ENCODE measurements around the gene ABHD14A. TPM values are rescaled to one million over a fixed set of nuclear protein-coding genes. Genes with fewer than 3 reads are reported as not detected.

ABHD14A gene
- total and polyA plus RNA-seq, 2 of the 4 experiments (the other 2 are of a cell fraction) = 3.4 to 10.0 TPM

DNA sequence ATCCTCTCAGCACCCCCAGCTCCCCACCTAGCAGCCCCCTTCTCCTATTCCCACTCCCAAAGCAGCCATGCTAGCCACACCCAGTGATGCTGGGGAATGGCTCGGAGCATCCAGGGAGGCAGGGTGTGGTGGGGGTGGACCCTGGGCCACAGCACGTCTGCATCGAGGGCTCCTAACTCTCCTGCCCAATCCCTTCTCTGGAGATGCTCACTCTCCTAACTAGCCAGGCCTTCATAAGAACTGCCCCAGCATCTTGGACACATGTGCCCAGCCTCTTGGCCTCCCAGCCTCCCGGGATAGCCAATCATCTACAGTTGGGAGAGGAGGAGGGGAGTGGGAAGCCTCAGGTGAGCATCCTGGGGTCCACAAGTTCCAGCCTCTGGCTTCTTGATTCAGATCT lies 10.3 kb upstream of the ABHD14A start:
- TF ChIP-seq FOS (IDR thresholded peaks at IDR 0.05; ENCODE audit: low read depth, low read length) (no peak), MXI1 (IDR thresholded peaks at IDR 0.05; ENCODE audit: borderline replicate concordance, low read depth, low read length) (no peak), NFE2L2 (IDR thresholded peaks at IDR 0.05; ENCODE audit: low read depth, low read length) (no peak), MAZ (IDR thresholded peaks at IDR 0.05; ENCODE audit: borderline replicate concordance, low read depth, low read length) (no peak), POLR2A (IDR thresholded peaks at IDR 0.05; ENCODE audit: low read depth, low read length) (no peak)
- peaks cover 19% of the 10 kb centered on the region for H3K9me1 ChIP-seq (ENCODE audit: insufficient read depth, low read length)
- no peak overlapping the region for H3K4ac ChIP-seq (ENCODE audit: low read depth, low read length)
- no peak overlapping the region for H4K5ac ChIP-seq (ENCODE audit: low read depth, low read length)
- DNase-seq = no peak
- H3K14ac ChIP-seq (replicated peaks; ENCODE audit: low read depth, low read length) = no peak overlapping the region; the same call in 1 of the 2 replicates
- H3K9me3 ChIP-seq (ENCODE audit: control insufficient read depth, insufficient read depth, low read length) = no peaks in the 10 kb centered on the region
- H2BK20ac ChIP-seq (ENCODE audit: low read depth, low read length) = no peak overlapping the region
- dilution Hi-C loops (cut with HindIII; ENCODE audit: low sequenced_read_pairs, unreplicated experiment) = no loop called here
- POLR2A ChIA-PET (ENCODE audit: unreplicated experiment) = no interaction called here
- peaks cover 28% of the 10 kb centered on the region for H3K4me1 ChIP-seq (ENCODE audit: control insufficient read depth, insufficient read depth, low read length)
- no peak overlapping the region for H3K23ac ChIP-seq (ENCODE audit: low read depth, low read length)
- H3K27ac ChIP-seq (ENCODE audit: insufficient read depth, low read length) = no peak overlapping the region
- no peak overlapping the region for H2BK120ac ChIP-seq (ENCODE audit: low read depth, low read length)
- H3K56ac ChIP-seq (ENCODE audit: extremely low read depth, insufficient read depth, low read length) = no peak overlapping the region
- WGBS, 2 experiments (ENCODE audit: extremely low coverage in 2 of 2, insufficient read length in 1 of 2) = no CpG with 5 or more reads among the region's 4 CpGs
- H2AFZ ChIP-seq (replicated peaks; ENCODE audit: low read length, poor library complexity) = no peak overlapping the region
- H2BK5ac ChIP-seq (ENCODE audit: low read depth, low read length, poor library complexity, severe bottlenecking) = no peak overlapping the region
- H3K9ac ChIP-seq (ENCODE audit: low read depth, low read length) = no peak overlapping the region
- no peaks in the 10 kb centered on the region for H3K27me3 ChIP-seq (ENCODE audit: control insufficient read depth, insufficient read depth, low read length)
- no peak overlapping the region for H3K4me2 ChIP-seq (ENCODE audit: low read depth, low read length)
- intact Hi-C loops (cut with micrococcal nuclease) = no loop called here
- H4K20me1 ChIP-seq (ENCODE audit: insufficient read depth, low read length) = peaks cover 16% of the 10 kb centered on the region
- no peak overlapping the region for H2AK5ac ChIP-seq (ENCODE audit: low read depth, low read length)
- H2AK9ac ChIP-seq (replicated peaks; ENCODE audit: low read depth, low read length, poor library complexity) = no peak overlapping the region
- H3K79me1 ChIP-seq (ENCODE audit: low read depth in 1 of 2, low read length in 2 of 2) = peaks cover 36 to 68% of the 10 kb centered on the region in 2 experiments
- no peak overlapping the region for H2BK15ac ChIP-seq (ENCODE audit: low read depth, low read length)
- in situ Hi-C loops (cut with MboI; ENCODE audit: low sequenced_read_pairs) = loop anchor here (25.0 kb wide), 1 partner anchor 1627 kb away; the partner anchor contains the start of genes RASSF1, TUSC2 and ZMYND10
- no peak overlapping the region for H4K8ac ChIP-seq (ENCODE audit: low read depth in 2 of 2, low read length in 2 of 2)
- no peak for ATAC-seq (ENCODE audit: low read depth)
- peaks cover 13% of the 10 kb centered on the region for H3K36me3 ChIP-seq (ENCODE audit: control insufficient read depth, insufficient read depth, low read length)
- BruUV-seq (replicated peaks) = no TSS peak
- H4K91ac ChIP-seq (ENCODE audit: insufficient read depth, low read depth, low read length) = no peak overlapping the region
- H3K18ac ChIP-seq (ENCODE audit: low read depth, low read length) = no peak overlapping the region
- CTCF ChIA-PET = no interaction called here
- H3K4me3 ChIP-seq (ENCODE audit: insufficient read depth, low read depth, low read length) = no peak overlapping the region
